Endothelial cell of umbilical vein (primary cell): ENCODE measurements around the gene CTTNBP2.

Experiments
- CTCF ChIP-seq, 2 donors: IDR thresholded peaks; 1 replicate in 1 of 2; 2 replicates in 1 of 2; pipeline ENCODE4 v1.5.1; 2011; ENCODE audit warnings: low read length in 2 of 2, mild to moderate bottlenecking in 2 of 2, moderate library complexity in 2 of 2, control low read depth in 1 of 2, inconsistent platforms in 1 of 2, low read depth in 1 of 2; ENCODE audit not compliant: insufficient read depth in 1 of 2; ENCODE audit errors: extremely low read depth in 1 of 2
- JUN ChIP-seq: IDR thresholded peaks from 2 replicates; pipeline ENCODE4 v1.6.1; 2011; ENCODE audit warnings: borderline replicate concordance, low read depth; ENCODE audit not compliant: insufficient read length, insufficient read depth
- MAX ChIP-seq: IDR thresholded peaks from 2 replicates; pipeline ENCODE4 v1.6.1; 2011; ENCODE audit not compliant: insufficient read depth, insufficient read length
- MYC ChIP-seq: IDR thresholded peaks from one replicate; pipeline ENCODE4 v1.6.1; 2011; ENCODE audit warnings: mild to moderate bottlenecking, low read depth, low read length

DNA sequence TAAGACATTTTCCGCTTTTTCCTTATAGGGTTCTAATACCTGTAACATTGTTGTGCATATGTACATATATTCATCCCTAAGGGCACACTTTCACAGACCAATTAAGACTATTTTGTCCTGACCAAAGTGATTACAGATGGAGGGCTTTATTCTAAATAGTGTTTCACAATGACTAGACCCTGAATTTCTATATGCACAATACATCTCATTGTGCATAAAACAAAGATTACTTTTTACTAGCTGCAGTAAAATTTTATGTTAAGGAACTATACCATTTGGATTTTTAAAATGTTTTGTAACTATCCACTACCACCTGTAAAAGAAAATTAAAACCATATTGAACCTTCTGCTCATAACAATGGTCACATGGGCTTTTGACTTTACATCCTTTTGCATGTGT, 87.8 kb downstream of the CTTNBP2 start:
- TF ChIP-seq CTCF (IDR thresholded peaks at IDR 0.05; ENCODE audit: extremely low read depth in 1 of 2, insufficient read depth in 1 of 2, low read depth in 1 of 2, low read length in 2 of 2) (no peak), JUN (no peak), MAX (no peak), MYC (no peak)
